Upper lobe of right lung (tissue), 1 donor: ENCODE measurements around the gene KCNA10. TPM values are rescaled to one million over a fixed set of nuclear protein-coding genes. Genes with fewer than 3 reads are reported as not detected.

Experiments
- ATAC-seq: fragments of 200-7000 bp; cut with Tn5 transposase; one replicate; pipeline ENCODE4 v1.9.1; 2020; ENCODE audit warnings: mild to moderate bottlenecking, moderate library complexity
- DNase-seq: peaks from one replicate; pipeline ENCODE4 v3.0.0-alpha.2; 2020
- H3K27ac ChIP-seq: fragments of 200-600 bp; one replicate; pipeline ENCODE4 v1.8.0; 2022
- H3K27me3 ChIP-seq: fragments of 200-600 bp; one replicate; pipeline ENCODE4 v1.8.0; 2022; ENCODE audit warnings: mild to moderate bottlenecking
- H3K36me3 ChIP-seq: fragments of 200-600 bp; one replicate; pipeline ENCODE4 v1.8.0; 2022
- H3K4me1 ChIP-seq: fragments of 200-600 bp; one replicate; pipeline ENCODE4 v1.8.0; 2022
- H3K4me3 ChIP-seq: fragments of 200-600 bp; one replicate; pipeline ENCODE4 v1.8.0; 2022; ENCODE audit warnings: mild to moderate bottlenecking
- H3K9me3 ChIP-seq: fragments of 200-600 bp; one replicate; pipeline ENCODE4 v1.8.0; 2022
- intact Hi-C: fragments of 100-400 bp; cut with DNase I; formaldehyde crosslinking; loops from one replicate; pipeline ENCODE4 v1.11.0; 2022
- total RNA-seq: library from RNA; stranded (reverse); fragmentation: NEBNext Ultra II Directional; extraction: Animal tissue kit (Norgen Biotek cat#: 25700); gene quantifications from one replicate; pipeline ENCODE4 v1.2.1, GENCODE V29; 2021
- TF ChIP-seq, protein P1 (sequence below): fragments of 200-600 bp; IDR thresholded peaks from one replicate; pipeline ENCODE4 v1.8.0; 2022; ENCODE audit warnings: antibody characterized with exemption
- donor health status: DM: no; HTN: yes; CAD: no; lungs with severe emphysema.

Gene KCNA10
- total RNA-seq, 1 donor from 2014 or later, result not detected

DNA sequence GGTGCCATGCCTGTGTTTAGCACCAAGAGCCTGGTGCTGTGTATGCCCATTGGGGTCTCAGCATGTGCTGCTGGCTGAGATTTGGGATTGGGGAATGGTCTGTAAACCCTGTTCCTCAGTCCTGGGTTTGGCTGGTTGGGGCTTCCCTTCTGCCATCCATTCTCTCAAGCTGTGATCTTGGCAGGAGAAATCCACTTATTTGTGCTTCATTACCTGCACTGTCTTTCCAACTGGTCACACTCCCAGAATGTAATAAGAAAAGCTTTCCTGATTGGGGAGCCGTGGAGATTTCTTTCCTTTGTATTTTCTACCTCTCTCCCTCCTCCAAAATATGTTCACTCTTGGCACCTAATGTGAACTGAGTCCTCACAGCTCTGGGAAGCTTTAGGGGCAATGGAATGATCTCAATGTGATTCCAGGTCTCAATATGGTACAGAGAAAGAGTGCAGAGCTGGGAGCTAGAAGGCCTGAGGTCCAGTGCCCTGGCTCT lies 23.0 kb upstream of the KCNA10 start:
- Histone ChIP-seq H3K9me3 (no peaks in the 10 kb centered on the region), H3K4me1 (no peaks in the 10 kb centered on the region), H3K36me3 (no peaks in the 10 kb centered on the region), H3K27ac (no peak overlapping the region), H3K27me3 (no peaks in the 10 kb centered on the region), H3K4me3 (no peak overlapping the region)
- DNase-seq, result no peak
- intact Hi-C loops, result no loop called here
- no peak for ATAC-seq
- TF ChIP-seq, protein P1, sequence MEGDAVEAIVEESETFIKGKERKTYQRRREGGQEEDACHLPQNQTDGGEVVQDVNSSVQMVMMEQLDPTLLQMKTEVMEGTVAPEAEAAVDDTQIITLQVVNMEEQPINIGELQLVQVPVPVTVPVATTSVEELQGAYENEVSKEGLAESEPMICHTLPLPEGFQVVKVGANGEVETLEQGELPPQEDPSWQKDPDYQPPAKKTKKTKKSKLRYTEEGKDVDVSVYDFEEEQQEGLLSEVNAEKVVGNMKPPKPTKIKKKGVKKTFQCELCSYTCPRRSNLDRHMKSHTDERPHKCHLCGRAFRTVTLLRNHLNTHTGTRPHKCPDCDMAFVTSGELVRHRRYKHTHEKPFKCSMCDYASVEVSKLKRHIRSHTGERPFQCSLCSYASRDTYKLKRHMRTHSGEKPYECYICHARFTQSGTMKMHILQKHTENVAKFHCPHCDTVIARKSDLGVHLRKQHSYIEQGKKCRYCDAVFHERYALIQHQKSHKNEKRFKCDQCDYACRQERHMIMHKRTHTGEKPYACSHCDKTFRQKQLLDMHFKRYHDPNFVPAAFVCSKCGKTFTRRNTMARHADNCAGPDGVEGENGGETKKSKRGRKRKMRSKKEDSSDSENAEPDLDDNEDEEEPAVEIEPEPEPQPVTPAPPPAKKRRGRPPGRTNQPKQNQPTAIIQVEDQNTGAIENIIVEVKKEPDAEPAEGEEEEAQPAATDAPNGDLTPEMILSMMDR, result no peak

DNA sequence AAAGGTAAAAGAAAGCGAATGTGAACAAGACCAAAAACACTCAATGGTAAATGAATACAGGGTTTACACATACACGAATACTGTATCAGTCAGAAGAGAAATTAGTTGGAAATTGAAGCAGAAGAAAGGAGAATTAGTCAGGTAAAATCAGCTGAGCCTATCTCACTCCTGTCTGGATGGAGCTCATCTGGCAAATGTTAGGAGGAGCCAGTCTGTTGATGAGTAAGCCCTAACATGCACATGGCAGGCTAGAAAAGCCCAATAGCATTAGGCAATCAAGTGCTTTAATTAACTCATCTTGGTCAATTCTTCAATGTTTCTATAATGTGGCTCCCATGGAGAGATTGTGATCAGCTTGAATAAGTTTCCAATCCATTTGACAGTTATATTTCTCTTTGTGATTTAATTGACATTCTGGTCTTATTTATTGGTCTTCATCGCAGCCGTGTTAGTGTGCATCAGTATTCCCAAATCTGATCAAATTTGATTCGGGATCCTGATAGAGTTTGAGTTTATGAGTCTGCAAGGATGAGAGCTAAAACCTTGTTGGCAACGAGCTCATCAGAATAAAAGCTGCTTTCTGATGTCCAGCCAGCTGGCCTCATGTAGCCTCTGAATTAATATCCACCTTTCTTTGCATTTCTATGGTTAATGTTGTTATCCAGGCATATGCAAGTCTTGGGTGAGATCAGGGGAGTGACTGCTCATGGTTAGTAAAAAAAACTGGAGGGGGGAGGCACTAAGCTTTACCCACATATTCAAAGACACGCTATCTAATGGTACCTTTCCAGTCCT lies 22.1 kb upstream of the KCNA10 start:
- intact Hi-C loops, result no loop called here
- ATAC-seq, result no peak
- TF ChIP-seq, protein P1, result no peak

DNA sequence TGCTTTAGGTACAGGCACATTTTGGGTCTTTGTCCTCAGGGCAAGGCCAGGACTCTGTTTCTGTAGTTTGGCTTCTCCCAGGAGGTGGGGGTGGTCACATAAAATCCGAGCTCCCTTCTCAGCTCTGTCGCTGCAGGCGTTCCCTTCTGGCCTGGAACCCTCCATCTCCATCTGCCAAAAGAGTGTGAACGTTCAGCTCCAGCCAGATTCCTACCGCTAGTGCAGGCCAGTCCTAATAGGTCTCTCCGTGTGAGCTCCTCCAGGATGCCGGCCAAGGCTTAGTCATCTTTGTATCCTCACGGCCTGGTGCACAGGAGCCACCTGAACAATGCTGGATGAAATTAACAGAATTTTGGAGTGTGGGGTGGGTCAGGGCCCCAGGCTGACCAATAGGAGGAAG lies 19.9 kb upstream of the KCNA10 start:
- H3K27ac ChIP-seq, result no peak overlapping the region
- TF ChIP-seq, protein P1, result no peak
- DNase-seq (no peak), ATAC-seq (no peak)
- no peaks in the 10 kb centered on the region for H3K4me1 ChIP-seq
- H3K36me3 ChIP-seq, result no peaks in the 10 kb centered on the region
- no peaks in the 10 kb centered on the region for H3K27me3 ChIP-seq
- intact Hi-C loops, result no loop called here
- H3K9me3 ChIP-seq, result no peaks in the 10 kb centered on the region
- no peak overlapping the region for H3K4me3 ChIP-seq

More for the DNA sequence above, 22.1 kb upstream of the KCNA10 start:
- DNase-seq, result no peak
- Histone ChIP-seq H3K27ac (no peak overlapping the region), H3K4me3 (no peak overlapping the region), H3K9me3 (no peaks in the 10 kb centered on the region), H3K27me3 (no peaks in the 10 kb centered on the region), H3K36me3 (no peaks in the 10 kb centered on the region), H3K4me1 (no peaks in the 10 kb centered on the region)

DNA sequence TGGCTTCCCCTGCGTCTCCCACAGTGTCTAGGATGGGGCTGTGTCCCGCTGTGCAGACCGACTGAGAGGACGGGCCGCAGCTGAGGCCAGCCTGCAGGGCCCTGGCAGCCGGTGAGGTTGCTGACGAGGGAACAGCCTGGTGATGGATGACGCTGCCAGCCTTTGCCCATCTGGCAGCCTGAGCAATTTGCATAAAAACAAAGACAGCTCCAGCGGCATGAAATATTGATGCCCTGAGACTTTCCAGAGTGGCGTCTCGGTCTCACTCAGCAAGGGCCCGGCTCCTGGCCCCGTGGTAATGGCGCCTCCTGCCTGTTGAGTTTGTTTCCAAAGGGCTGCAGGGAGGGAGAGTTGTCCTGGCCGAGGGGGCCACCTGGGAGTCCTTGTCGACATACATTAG lies 19.1 kb upstream of the KCNA10 start:
- DNase-seq, result no peak
- no peak for ATAC-seq
- no peak overlapping the region for H3K4me3 ChIP-seq
- H3K4me1 ChIP-seq, result no peaks in the 10 kb centered on the region
- TF ChIP-seq, protein P1, result no peak
- H3K27me3 ChIP-seq, result peaks cover 3% of the 10 kb centered on the region
- intact Hi-C loops, result no loop called here
- H3K36me3 ChIP-seq, result no peaks in the 10 kb centered on the region
- H3K9me3 ChIP-seq, result no peaks in the 10 kb centered on the region
- no peak overlapping the region for H3K27ac ChIP-seq

DNA sequence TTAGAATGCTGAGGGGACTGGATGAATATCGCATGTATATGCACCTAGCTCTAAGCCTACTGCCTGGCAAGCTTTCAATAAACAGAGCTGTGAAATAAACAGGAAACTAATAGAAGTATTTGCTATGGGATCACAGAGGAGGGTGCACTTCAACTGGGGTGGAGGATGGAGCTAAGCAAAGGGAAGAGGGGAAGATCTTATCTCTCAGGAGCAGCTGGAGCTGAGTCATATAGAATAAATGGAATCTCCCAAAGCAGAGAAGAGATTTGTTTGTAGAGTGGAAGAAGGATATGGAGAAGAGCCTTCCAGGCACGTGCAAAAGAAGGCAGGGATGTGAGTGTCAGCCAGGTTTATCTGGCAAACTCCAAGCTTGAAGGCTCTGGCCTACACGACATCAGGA lies 17.0 kb upstream of the KCNA10 start:
- intact Hi-C loops, result no loop called here

More for the DNA sequence above, 17.0 kb upstream of the KCNA10 start:
- no peaks in the 10 kb centered on the region for H3K4me1 ChIP-seq
- ATAC-seq (no peak), DNase-seq (no peak)
- H3K36me3 ChIP-seq, result no peaks in the 10 kb centered on the region
- H3K27me3 ChIP-seq, result peaks cover 9% of the 10 kb centered on the region
- H3K9me3 ChIP-seq, result no peaks in the 10 kb centered on the region
- H3K27ac ChIP-seq, result no peak overlapping the region
- TF ChIP-seq, protein P1, result no peak
- no peak overlapping the region for H3K4me3 ChIP-seq
